HEK293 (cell line): ENCODE results near the gene CYP4F2.

Experiments
- YY1 ChIP-seq: fragments of 450-650 bp; formaldehyde crosslinking; IDR thresholded peaks from 2 replicates; pipeline ENCODE4 v1.5.1; 2018; ENCODE audit warnings: missing biosample characterization, missing genetic modification characterization
- ZBTB26 ChIP-seq: fragments of 450-650 bp; formaldehyde crosslinking; optimal IDR thresholded peaks from 2 replicates; pipeline ENCODE3; 2016; ENCODE audit warnings: missing biosample characterization, mild to moderate bottlenecking, missing genetic modification characterization
- ZFP41 ChIP-seq: fragments of 450-650 bp; formaldehyde crosslinking; IDR thresholded peaks from 2 replicates; pipeline ENCODE4 v1.5.1; 2016; ENCODE audit warnings: missing biosample characterization, missing genetic modification characterization, borderline replicate concordance
- ZNF362 ChIP-seq: fragments of 450-650 bp; formaldehyde crosslinking; IDR thresholded peaks from 2 replicates; pipeline ENCODE4 v1.5.1; 2016; ENCODE audit warnings: missing biosample characterization, missing genetic modification characterization
- ZNF747 ChIP-seq: fragments of 450-650 bp; formaldehyde crosslinking; IDR thresholded peaks from 2 replicates; pipeline ENCODE4 v1.5.1; 2016; ENCODE audit warnings: missing biosample characterization, missing genetic modification characterization
- ZNF768 ChIP-seq: fragments of 450-650 bp; formaldehyde crosslinking; IDR thresholded peaks from 2 replicates; pipeline ENCODE4 v1.5.1; 2018; ENCODE audit warnings: missing biosample characterization, mild to moderate bottlenecking, missing genetic modification characterization
- ZNF843 ChIP-seq: fragments of 450-650 bp; formaldehyde crosslinking; IDR thresholded peaks from 2 replicates; pipeline ENCODE4 v1.5.1; 2016; ENCODE audit warnings: missing biosample characterization, missing genetic modification characterization
- TF ChIP-seq, protein P1 (sequence below): fragments of 450-650 bp; formaldehyde crosslinking; IDR thresholded peaks from 2 replicates; pipeline ENCODE4 v1.5.1; 2016; ENCODE audit warnings: missing biosample characterization, missing genetic modification characterization
- TF ChIP-seq, protein P2 (sequence below): fragments of 450-650 bp; formaldehyde crosslinking; IDR thresholded peaks from 2 replicates; pipeline ENCODE4 v1.5.1; 2016; ENCODE audit warnings: missing biosample characterization, missing genetic modification characterization
- TF ChIP-seq, protein P3 (sequence below): IDR thresholded peaks from 2 replicates; pipeline ENCODE4 v1.6.1; 2011; ENCODE audit warnings: mild to moderate bottlenecking, low read depth, low read length, borderline replicate concordance

- TF ChIP-seq ZNF747 (tag by site-specific recombination) (no peak), ZNF362 (tag by site-specific recombination) (no peak), ZFP41 (tag by site-specific recombination) (no peak), ZNF843 (no peak), ZBTB26 (tag by site-specific recombination) (no peak), ZNF768 (tag by site-specific recombination) (no peak), YY1 (tag by site-specific recombination) (no peak)
- TF ChIP-seq, protein P1, sequence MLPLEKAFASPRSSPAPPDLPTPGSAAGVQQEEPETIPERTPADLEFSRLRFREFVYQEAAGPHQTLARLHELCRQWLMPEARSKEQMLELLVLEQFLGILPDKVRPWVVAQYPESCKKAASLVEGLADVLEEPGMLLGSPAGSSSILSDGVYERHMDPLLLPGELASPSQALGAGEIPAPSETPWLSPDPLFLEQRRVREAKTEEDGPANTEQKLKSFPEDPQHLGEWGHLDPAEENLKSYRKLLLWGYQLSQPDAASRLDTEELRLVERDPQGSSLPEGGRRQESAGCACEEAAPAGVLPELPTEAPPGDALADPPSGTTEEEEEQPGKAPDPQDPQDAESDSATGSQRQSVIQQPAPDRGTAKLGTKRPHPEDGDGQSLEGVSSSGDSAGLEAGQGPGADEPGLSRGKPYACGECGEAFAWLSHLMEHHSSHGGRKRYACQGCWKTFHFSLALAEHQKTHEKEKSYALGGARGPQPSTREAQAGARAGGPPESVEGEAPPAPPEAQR (tag by site-specific recombination), result no peak
- TF ChIP-seq, protein P2, sequence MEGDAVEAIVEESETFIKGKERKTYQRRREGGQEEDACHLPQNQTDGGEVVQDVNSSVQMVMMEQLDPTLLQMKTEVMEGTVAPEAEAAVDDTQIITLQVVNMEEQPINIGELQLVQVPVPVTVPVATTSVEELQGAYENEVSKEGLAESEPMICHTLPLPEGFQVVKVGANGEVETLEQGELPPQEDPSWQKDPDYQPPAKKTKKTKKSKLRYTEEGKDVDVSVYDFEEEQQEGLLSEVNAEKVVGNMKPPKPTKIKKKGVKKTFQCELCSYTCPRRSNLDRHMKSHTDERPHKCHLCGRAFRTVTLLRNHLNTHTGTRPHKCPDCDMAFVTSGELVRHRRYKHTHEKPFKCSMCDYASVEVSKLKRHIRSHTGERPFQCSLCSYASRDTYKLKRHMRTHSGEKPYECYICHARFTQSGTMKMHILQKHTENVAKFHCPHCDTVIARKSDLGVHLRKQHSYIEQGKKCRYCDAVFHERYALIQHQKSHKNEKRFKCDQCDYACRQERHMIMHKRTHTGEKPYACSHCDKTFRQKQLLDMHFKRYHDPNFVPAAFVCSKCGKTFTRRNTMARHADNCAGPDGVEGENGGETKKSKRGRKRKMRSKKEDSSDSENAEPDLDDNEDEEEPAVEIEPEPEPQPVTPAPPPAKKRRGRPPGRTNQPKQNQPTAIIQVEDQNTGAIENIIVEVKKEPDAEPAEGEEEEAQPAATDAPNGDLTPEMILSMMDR (tag by site-specific recombination), result no peak
- TF ChIP-seq, protein P3, sequence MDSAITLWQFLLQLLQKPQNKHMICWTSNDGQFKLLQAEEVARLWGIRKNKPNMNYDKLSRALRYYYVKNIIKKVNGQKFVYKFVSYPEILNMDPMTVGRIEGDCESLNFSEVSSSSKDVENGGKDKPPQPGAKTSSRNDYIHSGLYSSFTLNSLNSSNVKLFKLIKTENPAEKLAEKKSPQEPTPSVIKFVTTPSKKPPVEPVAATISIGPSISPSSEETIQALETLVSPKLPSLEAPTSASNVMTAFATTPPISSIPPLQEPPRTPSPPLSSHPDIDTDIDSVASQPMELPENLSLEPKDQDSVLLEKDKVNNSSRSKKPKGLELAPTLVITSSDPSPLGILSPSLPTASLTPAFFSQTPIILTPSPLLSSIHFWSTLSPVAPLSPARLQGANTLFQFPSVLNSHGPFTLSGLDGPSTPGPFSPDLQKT, result no peak
Observed at GRCh38 chr19:15936950-15937349, 39.1 kb upstream of the CYP4F2 start.
